ENCODE results near the gene HNRNPUL2. TPM values are rescaled to one million over a fixed set of nuclear protein-coding genes. Genes with fewer than 3 reads are reported as not detected.
"Not testable (repeated sequence)": the region's sequence is repeated elsewhere in the genome, so short reads cannot be mapped to it uniquely, and the experiment has no call there.

HNRNPUL2 gene
- total RNA-seq, 2 experiments from 2014 or later, result 35.2 to 37.6 TPM

- TF ChIP-seq CTCF (IDR thresholded peaks at IDR 0.05), result no peak
- Mint-ChIP-seq H3K4me1 (ENCODE audit: low read depth) (peaks cover 37% of the 10 kb centered on the region), H3K9me3 (no peaks in the 10 kb centered on the region), H3K27ac (no peak overlapping the region), H3K36me3 (ENCODE audit: low read depth) (peaks cover 22% of the 10 kb centered on the region), H3K27me3 (no peaks in the 10 kb centered on the region), H3K4me3 (peak overlapping the region; percentile 63)
- intact Hi-C loops (cut with DNase I, micrococcal nuclease), result loop anchor here in 1 of 2 experiments (5.0 kb wide), 2 partner anchors 35 to 90 kb away; partner anchors contain the start of gene TMEM179B
- no peak for ATAC-seq (ENCODE audit: poor library complexity)
- H3K9me3 ChIP-seq (ENCODE audit: control insufficient read depth in 1 of 2, insufficient read depth in 1 of 2, low read length in 2 of 2), result no peaks in the 10 kb centered on the region
- no peak overlapping the region for H3K4me3 ChIP-seq (ENCODE audit: low read length)
- H3K27ac ChIP-seq (ENCODE audit: low read depth in 1 of 2, low read length in 2 of 2), result no peak overlapping the region
- ChIA-PET POLR2A (interaction anchor here (2.2 to 5.6 kb wide), 11 partner anchors 9 to 153 kb away, joined by 8 to 228 read pairs (median 37); partner anchors contain the start of genes C11orf98, CSKMT, HNRNPUL2 and POLR2G), CTCF (interaction anchor here (0.5 kb wide), 1 partner anchor 129 kb away, joined by 3 read pairs; no protein-coding TSS in a partner anchor)
- peaks cover 41% of the 10 kb centered on the region for H3K4me1 ChIP-seq (ENCODE audit: insufficient read depth, low read length)
- H3K27me3 ChIP-seq (ENCODE audit: control insufficient read depth in 1 of 2, insufficient read depth in 2 of 2, low read length in 2 of 2), result no peaks in the 10 kb centered on the region
- peaks cover 25% of the 10 kb centered on the region for H3K36me3 ChIP-seq (ENCODE audit: insufficient read depth, low read length)
- no peak for DNase-seq
Measured at GRCh38 chr11:62752177-62752785, 25.0 kb upstream of the HNRNPUL2 start.

- H3K27me3 ChIP-seq (ENCODE audit: control insufficient read depth in 1 of 2, insufficient read depth in 2 of 2, low read length in 2 of 2); H3K4me3 ChIP-seq (ENCODE audit: low read length); H3K9me3 Mint-ChIP-seq; H3K27ac ChIP-seq (ENCODE audit: low read depth in 1 of 2, low read length in 2 of 2); DNase-seq; H3K4me3 Mint-ChIP-seq; ATAC-seq (ENCODE audit: poor library complexity); H3K27ac Mint-ChIP-seq; H3K27me3 Mint-ChIP-seq; H3K9me3 ChIP-seq (ENCODE audit: control insufficient read depth in 1 of 2, insufficient read depth in 1 of 2, low read length in 2 of 2): not testable (repeated sequence)
- Mint-ChIP-seq H3K4me1 (ENCODE audit: low read depth) (peaks cover 37% of the 10 kb centered on the region), H3K36me3 (ENCODE audit: low read depth) (peaks cover 22% of the 10 kb centered on the region)
- peaks cover 41% of the 10 kb centered on the region for H3K4me1 ChIP-seq (ENCODE audit: insufficient read depth, low read length)
- intact Hi-C loops (cut with DNase I, micrococcal nuclease), result loop anchor here in 1 of 2 experiments (5.0 kb wide), 2 partner anchors 37 to 92 kb away; partner anchors contain the start of gene TMEM179B
- CTCF ChIA-PET, result interaction anchor here (0.6 kb wide), 1 partner anchor 38 kb away, joined by 3 read pairs; no protein-coding TSS in a partner anchor
- POLR2A ChIA-PET, result interaction anchor here (1.0 to 5.6 kb wide), 5 partner anchors 12 to 82 kb away, joined by 3 to 32 read pairs (median 4); partner anchors contain the start of genes HNRNPUL2, POLR2G, STX5 and TTC9C
- H3K36me3 ChIP-seq (ENCODE audit: insufficient read depth, low read length), result peaks cover 25% of the 10 kb centered on the region
Measured at GRCh38 chr11:62749931-62750330, 22.7 kb upstream of the HNRNPUL2 start.

- ChIA-PET CTCF (interaction anchor here (0.9 kb wide), 1 partner anchor 14 kb away, joined by 3 read pairs; no protein-coding TSS in a partner anchor), POLR2A (interaction anchor here (3.6 kb wide), 1 partner anchor 20 kb away, joined by 16 read pairs; the partner anchor contains the start of genes HNRNPUL2 and TTC9C)
- Histone ChIP-seq H3K27me3 (ENCODE audit: control insufficient read depth in 1 of 2, insufficient read depth in 2 of 2, low read length in 2 of 2) (no peaks in the 10 kb centered on the region), H3K36me3 (ENCODE audit: insufficient read depth, low read length) (peaks cover 20% of the 10 kb centered on the region), H3K27ac (ENCODE audit: low read depth in 1 of 2, low read length in 2 of 2) (no peak overlapping the region), H3K4me3 (ENCODE audit: low read length) (no peak overlapping the region), H3K4me1 (ENCODE audit: insufficient read depth, low read length) (peaks cover 23% of the 10 kb centered on the region), H3K9me3 (ENCODE audit: control insufficient read depth in 1 of 2, insufficient read depth in 1 of 2, low read length in 2 of 2) (no peaks in the 10 kb centered on the region)
- DNase-seq, result no peak
- H3K36me3 Mint-ChIP-seq (ENCODE audit: low read depth), result peaks cover 13% of the 10 kb centered on the region
- no peaks in the 10 kb centered on the region for H3K27me3 Mint-ChIP-seq
- TF ChIP-seq CTCF (IDR thresholded peaks at IDR 0.05), result no peak
- H3K9me3 Mint-ChIP-seq, result no peaks in the 10 kb centered on the region
- no peak overlapping the region for H3K4me3 Mint-ChIP-seq
- intact Hi-C loops (cut with DNase I, micrococcal nuclease), result no loop called here
- no peak for ATAC-seq (ENCODE audit: poor library complexity)
- no peak overlapping the region for H3K27ac Mint-ChIP-seq
- peaks cover 19% of the 10 kb centered on the region for H3K4me1 Mint-ChIP-seq (ENCODE audit: low read depth)
Measured at GRCh38 chr11:62747475-62748160, 20.4 kb upstream of the HNRNPUL2 start.
